Mesothelial cell of epicardium (in vitro differentiated cells): ENCODE data around the gene NRARP. TPM values are rescaled to one million over a fixed set of nuclear protein-coding genes. Genes with fewer than 3 reads are reported as not detected.

ENCODE experiments used
- DNase-seq, 2 experiments: peaks; one replicate each; pipeline ENCODE4 v3.0.0; 2021; ENCODE audit warnings: low spot score in 2 of 2; ENCODE audit not compliant: unreplicated experiment in 2 of 2
- H3K27ac Mint-ChIP-seq: 2 replicates; pipeline ENCODE4 v1.8.0; 2021; ENCODE audit warnings: mixed read lengths
- H3K27me3 Mint-ChIP-seq: 2 replicates; pipeline ENCODE4 v1.8.0; 2021; ENCODE audit warnings: low read depth, mixed read lengths
- H3K36me3 Mint-ChIP-seq: 2 replicates; pipeline ENCODE4 v1.8.0; 2021; ENCODE audit warnings: mixed read lengths
- H3K4me1 Mint-ChIP-seq: 2 replicates; pipeline ENCODE4 v1.8.0; 2021; ENCODE audit warnings: mixed read lengths
- H3K4me3 Mint-ChIP-seq: 2 replicates; pipeline ENCODE4 v1.8.0; 2021; ENCODE audit warnings: mild to moderate bottlenecking, moderate library complexity, mixed read lengths
- H3K9me3 Mint-ChIP-seq: 2 replicates; pipeline ENCODE4 v1.8.0; 2021; ENCODE audit warnings: mixed read lengths
- CTCF ChIP-seq: fragments of 200-600 bp; sonication (generic); IDR thresholded peaks from one replicate; pipeline ENCODE4 v1.5.0; 2021; ENCODE audit warnings: antibody characterized with exemption; ENCODE audit not compliant: unreplicated experiment
- total RNA-seq: library from RNA; stranded (reverse); gene quantifications from 3 replicates; pipeline ENCODE4 v1.2.1, GENCODE V29; 2021

NRARP gene
- total RNA-seq, 1 donor from 2014 or later: 9.6 TPM

GRCh38 chr9:137313326-137313936 lies 11.4 kb upstream of the NRARP start:
- DNase-seq: peak in 1 of 2 experiments; percentile 33
- Mint-ChIP-seq H3K4me3 (no peak overlapping the region), H3K27me3 (no peaks in the 10 kb centered on the region), H3K4me1 (peaks cover 7% of the 10 kb centered on the region), H3K9me3 (no peaks in the 10 kb centered on the region), H3K27ac (no peak overlapping the region), H3K36me3 (no peaks in the 10 kb centered on the region)
- TF ChIP-seq CTCF: no peak

GRCh38 chr9:137312852-137313325 lies 10.8 kb upstream of the NRARP start:
- Mint-ChIP-seq H3K4me3 (no peak overlapping the region), H3K36me3 (no peaks in the 10 kb centered on the region), H3K4me1 (peaks cover 7% of the 10 kb centered on the region), H3K27me3 (no peaks in the 10 kb centered on the region), H3K27ac (no peak overlapping the region), H3K9me3 (no peaks in the 10 kb centered on the region)
- no peak for TF ChIP-seq CTCF
- no peak for DNase-seq

- no peaks in the 10 kb centered on the region for H3K36me3 Mint-ChIP-seq
- DNase-seq: no peak
- TF ChIP-seq CTCF: no peak
- no peak overlapping the region for H3K4me3 Mint-ChIP-seq
- no peaks in the 10 kb centered on the region for H3K9me3 Mint-ChIP-seq
- H3K27ac Mint-ChIP-seq: no peak overlapping the region
- peaks cover 7% of the 10 kb centered on the region for H3K4me1 Mint-ChIP-seq
- H3K27me3 Mint-ChIP-seq: no peaks in the 10 kb centered on the region
Measured at GRCh38 chr9:137311986-137312851, 10.1 kb upstream of the NRARP start.

- H3K36me3 Mint-ChIP-seq: no peaks in the 10 kb centered on the region
- H3K4me1 Mint-ChIP-seq: peaks cover 5% of the 10 kb centered on the region
- no peak overlapping the region for H3K27ac Mint-ChIP-seq
- no peaks in the 10 kb centered on the region for H3K27me3 Mint-ChIP-seq
- H3K4me3 Mint-ChIP-seq: no peak overlapping the region
- no peaks in the 10 kb centered on the region for H3K9me3 Mint-ChIP-seq
- DNase-seq: peak in 1 of 2 experiments; percentile 38
- no peak for TF ChIP-seq CTCF
Measured at GRCh38 chr9:137311171-137311985, 9.3 kb upstream of the NRARP start.

- no peak overlapping the region for H3K27ac Mint-ChIP-seq
- no peaks in the 10 kb centered on the region for H3K27me3 Mint-ChIP-seq
- no peaks in the 10 kb centered on the region for H3K9me3 Mint-ChIP-seq
- DNase-seq: no peak
- TF ChIP-seq CTCF: no peak
- H3K36me3 Mint-ChIP-seq: no peaks in the 10 kb centered on the region
- H3K4me1 Mint-ChIP-seq: peaks cover 5% of the 10 kb centered on the region
- H3K4me3 Mint-ChIP-seq: no peak overlapping the region
Measured at GRCh38 chr9:137310189-137311052, 8.3 kb upstream of the NRARP start.
